Panc1 (cell line): ENCODE results near the gene MSH3. TPM values are rescaled to one million over a fixed set of nuclear protein-coding genes. Genes with fewer than 3 reads are reported as not detected.

Source experiments
- ATAC-seq: fragments of 200-7000 bp; cut with Tn5 transposase; 2 replicates; pipeline ENCODE4 v1.9.1; 2020; ENCODE audit warnings: mild to moderate bottlenecking, moderate library complexity
- BruUV-seq: library from RNA; stranded (reverse); fragments of 400-500 nt; replicated peaks from 2 replicates; lab custom pipeline; 2021; lab: Mats Ljungman, UMichigan
- CTCF ChIA-PET: fragments of 300-600 bp; sonication (Branson Sonifier 250); formaldehyde crosslinking; loops from one replicate; lab custom pipeline; 2022; ENCODE audit warnings: antibody characterized with exemption; lab: Charles Lee
- POLR2A ChIA-PET: fragments of 300-600 bp; sonication (Branson Sonifier 250); formaldehyde crosslinking; loops from one replicate; lab custom pipeline; 2022; ENCODE audit warnings: antibody characterized with exemption; lab: Charles Lee
- DNase-seq: peaks from one replicate; pipeline ENCODE4 v3.0.0-alpha.2; 2010; ENCODE audit warnings: low read depth, low spot score
- H3K27ac ChIP-seq: 2 replicates; pipeline ENCODE4 v1.5.1; 2011; ENCODE audit warnings: mild to moderate bottlenecking, low read length, inconsistent platforms
- H3K27me3 ChIP-seq: fragments of 200-500 bp; sonication (Bioruptor generic); 2 replicates; pipeline ENCODE4 v1.6.0; 2014; ENCODE audit warnings: low read length, inconsistent platforms; ENCODE audit not compliant: control insufficient read depth, insufficient read depth
- H3K36me3 ChIP-seq: fragments of 200-500 bp; sonication (Bioruptor generic); 2 replicates; pipeline ENCODE4 v1.5.1; 2014; ENCODE audit warnings: inconsistent platforms, mild to moderate bottlenecking, low read length, moderate library complexity; ENCODE audit not compliant: control insufficient read depth, insufficient read depth
- H3K4me1 ChIP-seq: 2 replicates; pipeline ENCODE4 v1.5.1; 2011; ENCODE audit warnings: inconsistent platforms, mild to moderate bottlenecking, low read length, moderate library complexity; ENCODE audit not compliant: control insufficient read depth, insufficient read depth
- H3K4me3 ChIP-seq, 2 experiments: 2 replicates each; pipeline ENCODE4 v1.5.1; 2011 to 2012; ENCODE audit warnings: low read depth in 2 of 2, low read length in 2 of 2, mild to moderate bottlenecking in 2 of 2, inconsistent platforms in 1 of 2, moderate library complexity in 1 of 2
- H3K9me3 ChIP-seq: fragments of 200-500 bp; sonication (Bioruptor generic); 2 replicates; pipeline ENCODE4 v1.5.1; 2014; ENCODE audit warnings: low read depth, mild to moderate bottlenecking, inconsistent platforms, low read length, moderate library complexity; ENCODE audit not compliant: control insufficient read depth, insufficient read depth
- CTCF ChIP-seq: fragments of 450-650 bp; IDR thresholded peaks from 2 replicates; pipeline ENCODE4 v1.5.1; 2017; ENCODE audit warnings: mild to moderate bottlenecking
- POLR2AphosphoS5 ChIP-seq: IDR thresholded peaks from 2 replicates; pipeline ENCODE4 v1.6.1; 2012; ENCODE audit warnings: mild to moderate bottlenecking, low read depth, low read length, moderate library complexity
- REST ChIP-seq, 2 experiments: IDR thresholded peaks; 2 replicates each; pipeline ENCODE4 v1.6.1; 2011 to 2012; ENCODE audit warnings: low read depth in 2 of 2, control low read depth in 1 of 2, low read length in 1 of 2, mild to moderate bottlenecking in 1 of 2, moderate library complexity in 1 of 2; ENCODE audit not compliant: insufficient read depth in 1 of 2
- SIN3A ChIP-seq: IDR thresholded peaks from 2 replicates; pipeline ENCODE4 v1.6.1; 2012; ENCODE audit warnings: low read depth, mild to moderate bottlenecking, low read length, moderate library complexity, borderline replicate concordance; ENCODE audit not compliant: insufficient read depth
- TCF7L2 ChIP-seq: IDR thresholded peaks from 2 replicates; pipeline ENCODE4 v1.6.1; 2011; ENCODE audit warnings: mild to moderate bottlenecking, low read depth, low read length, inconsistent platforms
- in situ Hi-C: cut with HindIII; loops from 2 replicates; pipeline ENCODE4 v1.10.0; 2016; ENCODE audit warnings: low sequenced_read_pairs, low pct_unique_long_range_greater_than_20kb
- intact Hi-C: fragments of 100-400 bp; cut with micrococcal nuclease; formaldehyde crosslinking; loops from one replicate; pipeline ENCODE4 v1.10.0; 2022; ENCODE audit not compliant: unreplicated experiment
- total RNA-seq: library from RNA; stranded (reverse); gene quantifications from one replicate; pipeline ENCODE4 v1.2.1, GENCODE V29; 2021; ENCODE audit not compliant: unreplicated experiment

Gene MSH3
- total RNA-seq, 1 experiment from 2014 or later: 18.9 TPM

GRCh38 chr5:80854583-80854982 is 200.1 kb downstream of the MSH3 start:
- in situ Hi-C loops (no loop called here), intact Hi-C loops (no loop called here)
- ATAC-seq (no peak), DNase-seq (no peak)
- Histone ChIP-seq H3K36me3 (no peaks in the 10 kb centered on the region), H3K9me3 (peaks cover 3% of the 10 kb centered on the region; the same call in 1 of the 2 replicates), H3K27me3 (no peaks in the 10 kb centered on the region), H3K4me1 (no peaks in the 10 kb centered on the region), H3K4me3 (no peak overlapping the region), H3K27ac (no peak overlapping the region)
- CTCF ChIA-PET: no interaction called here
- no peak for TF ChIP-seq CTCF
- no peak for TF ChIP-seq SIN3A
- TF ChIP-seq TCF7L2: no peak
- TF ChIP-seq REST (IDR thresholded peaks at IDR 0.05; ENCODE audit: insufficient read depth in 1 of 2, low read depth in 2 of 2, low read length in 1 of 2): no peak
- no peak for TF ChIP-seq POLR2AphosphoS5
- POLR2A ChIA-PET: no interaction called here
- BruUV-seq: no TSS peak

GRCh38 chr5:80860924-80861613 is 206.6 kb downstream of the MSH3 start:
- CTCF ChIA-PET: no interaction called here
- H3K9me3 ChIP-seq: no peaks in the 10 kb centered on the region
- in situ Hi-C loops: no loop called here
- H3K27me3 ChIP-seq: no peaks in the 10 kb centered on the region
- no peak for TF ChIP-seq CTCF
- no peak for TF ChIP-seq POLR2AphosphoS5
- TF ChIP-seq TCF7L2: no peak
- TF ChIP-seq REST (IDR thresholded peaks at IDR 0.05; ENCODE audit: insufficient read depth in 1 of 2, low read depth in 2 of 2, low read length in 1 of 2): no peak
- no peak for TF ChIP-seq SIN3A
- intact Hi-C loops: no loop called here
- no peak overlapping the region for H3K4me3 ChIP-seq
- ATAC-seq (no peak), DNase-seq (no peak)
- POLR2A ChIA-PET: interaction anchor here (0.6 kb wide), 1 partner anchor 757 kb away, joined by 3 read pairs; no protein-coding TSS in a partner anchor
- H3K27ac ChIP-seq: no peak overlapping the region
- no TSS peak for BruUV-seq
- no peaks in the 10 kb centered on the region for H3K36me3 ChIP-seq
- no peaks in the 10 kb centered on the region for H3K4me1 ChIP-seq
